ENCODE data around the gene PHYKPL. TPM values are rescaled to one million over a fixed set of nuclear protein-coding genes. Genes with fewer than 3 reads are reported as not detected.

PHYKPL gene
- total and polyA plus RNA-seq, 2 of the 8 experiments (the other 6 are each of a cell fraction or from before 2014, with no cell fraction given): 25.1 to 32.1 TPM

GRCh38 chr5:178204182-178204934 lies 28.2 kb downstream of the PHYKPL start, which contains the start of gene HNRNPAB:
HNRNPAB (plus strand) TSS chr5:178204533; CDS start chr5:178204838, 305 bp downstream.
- H2BK20ac ChIP-seq (ENCODE audit: low read length): no peak within 1 kb of the TSS
- peaks cover 20% of the 10 kb centered on the region for H3K79me1 ChIP-seq (ENCODE audit: low read depth, low read length)
- peak within 1 kb of the TSS; percentile 91 for H2BK5ac ChIP-seq (ENCODE audit: low read depth, low read length)
- H3K27me3 ChIP-seq (replicated peaks in 1 of 4; ENCODE audit: control insufficient read depth in 3 of 4, extremely low read depth in 1 of 4, insufficient read depth in 3 of 4, low read length in 3 of 4): no peaks in the 10 kb centered on the region
- peak within 1 kb of the TSS; percentile 23; the same call in 1 of the 2 replicates for H2AFZ ChIP-seq (ENCODE audit: low read length)
- no peak within 1 kb of the TSS for H2BK120ac ChIP-seq (replicated peaks; ENCODE audit: low read depth, low read length)
- peaks cover 0 to 10% (median 4%) of the 10 kb centered on the region in 4 experiments; a peak in 5 of 7 replicates for H3K4me1 ChIP-seq (replicated peaks in 1 of 4; ENCODE audit: control insufficient read depth in 3 of 4, insufficient read depth in 4 of 4, low read length in 3 of 4)
- peak within 1 kb of the TSS; percentile 91 for H3K4ac ChIP-seq (replicated peaks; ENCODE audit: insufficient read length, low read depth, low read length)
- H3K9me3 ChIP-seq (ENCODE audit: insufficient read depth in 2 of 2, low read depth in 1 of 2, low read length in 1 of 2): no peaks in the 10 kb centered on the region
- peak within 1 kb of the TSS; percentile 94 for H4K91ac ChIP-seq (replicated peaks; ENCODE audit: insufficient read length, low read length)
- H3K18ac ChIP-seq (ENCODE audit: extremely low read depth, low read length): peak within 1 kb of the TSS; percentile 88
- peaks cover 32 to 41% (median 38%) of the 10 kb centered on the region in 4 experiments for H3K36me3 ChIP-seq (ENCODE audit: control insufficient read depth in 2 of 4, insufficient read depth in 4 of 4, low read length in 3 of 4)
- H4K8ac ChIP-seq (ENCODE audit: extremely low read depth, insufficient read depth, low read length): peak within 1 kb of the TSS; percentile 100
- H3K79me2 ChIP-seq (ENCODE audit: control insufficient read depth in 1 of 2, insufficient read depth in 2 of 2, low read length in 2 of 2): peaks cover 27 to 49% of the 10 kb centered on the region in 2 experiments
- no peak within 1 kb of the TSS; the same call in 1 of the 2 replicates for H2BK12ac ChIP-seq (ENCODE audit: low read depth, low read length)
- H2AK5ac ChIP-seq (ENCODE audit: low read depth, low read length): no peak within 1 kb of the TSS
- DNase-seq (ENCODE audit: low read depth in 1 of 2, low spot score in 2 of 2) (peak; percentile 85 to 97), FAIRE-seq (no peak)
- H4K5ac ChIP-seq (ENCODE audit: insufficient read length, low read depth, low read length): peak within 1 kb of the TSS; percentile 96
- WGBS, 2 experiments (ENCODE audit: extremely low coverage in 1 of 2, insufficient coverage in 1 of 2, insufficient read length in 1 of 2, insufficient replicate concordance in 2 of 2, low coverage in 1 of 2, low lambda C conversion rate in 2 of 2, missing lambda C conversion rate in 1 of 2): 2% methylated on average over 69 of the region's 96 CpGs; no CpG with 5 or more reads in 1 of the 2 experiments
- no peak within 1 kb of the TSS for H2BK15ac ChIP-seq (ENCODE audit: low read length)
- peak within 1 kb of the TSS; percentile 95 for H3K27ac ChIP-seq (ENCODE audit: low read depth, low read length)
- peak within 1 kb of the TSS; percentile 55 for H3K14ac ChIP-seq (ENCODE audit: insufficient read length)
- H3K23ac ChIP-seq (ENCODE audit: insufficient read length): no peak within 1 kb of the TSS
- H4K20me1 ChIP-seq (replicated peaks in 1 of 2; ENCODE audit: control insufficient read depth in 1 of 2, insufficient read depth in 2 of 2, low read length in 2 of 2): peaks cover 35 to 38% of the 10 kb centered on the region in 2 experiments
- POLR2A ChIA-PET (ENCODE audit: partially characterized antibody): interaction anchor here (0.6 to 31.3 kb wide), 22 partner anchors 11 to 477 kb away, joined by 3 to 985 read pairs (median 5); partner anchors contain the start of genes GMCL2, NHP2 and PHYKPL
- H3K23me2 ChIP-seq (ENCODE audit: low read depth, low read length): peaks cover 4% of the 10 kb centered on the region
- peak within 1 kb of the TSS; percentile 97 to 99 (median 99) for H3K9ac ChIP-seq (replicated peaks in 1 of 4; ENCODE audit: extremely low read depth in 1 of 4, low read depth in 3 of 4, low read length in 3 of 4)
- peak within 1 kb of the TSS; percentile 97 for H3K56ac ChIP-seq (replicated peaks; ENCODE audit: insufficient read length, low read depth, low read length)
- peak within 1 kb of the TSS; percentile 93 to 100 (median 100) for H3K4me3 ChIP-seq (ENCODE audit: extremely low read depth in 1 of 4, insufficient read depth in 2 of 4, low read depth in 3 of 4, low read length in 4 of 4)
- H3K4me2 ChIP-seq (ENCODE audit: insufficient read depth in 1 of 2, low read depth in 2 of 2, low read length in 2 of 2): peak within 1 kb of the TSS; percentile 84 to 95
- CTCF ChIA-PET (ENCODE audit: partially characterized antibody): interaction anchor here (0.7 to 1.0 kb wide), 3 partner anchors 23 to 129 kb away, joined by 3 to 7 read pairs (median 3); no protein-coding TSS in a partner anchor
- TF ChIP-seq SP2 (IDR thresholded peaks at IDR 0.05; ENCODE audit: low read length): peak; percentile 60
- no peak for TF ChIP-seq ZNF274 (IDR thresholded peaks at IDR 0.05; ENCODE audit: borderline replicate concordance, extremely low read depth, low read length)
- 0 out of 3 replicates have a peak, but pooled peaks of 1 of the 2 experiments have one; percentile 8 for TF ChIP-seq EP300 (IDR thresholded peaks at IDR 0.05; ENCODE audit: borderline replicate concordance in 1 of 2, low read depth in 2 of 2, low read length in 2 of 2)
- peak; percentile 9 for TF ChIP-seq KDM4A (IDR thresholded peaks at IDR 0.05; ENCODE audit: low read depth, low read length, severe bottlenecking)
- peak; percentile 99 for TF ChIP-seq TAF1 (IDR thresholded peaks at IDR 0.05; ENCODE audit: low read depth, low read length)
- no peak for TF ChIP-seq KDM5A (IDR thresholded peaks at IDR 0.05; ENCODE audit: low read length)
- TF ChIP-seq POLR2AphosphoS5 (IDR thresholded peaks at IDR 0.05; ENCODE audit: low read depth, low read length): peak; percentile 100
- peak; percentile 72 to 74; a peak in 3 of 4 replicates for TF ChIP-seq SIN3A (conservative IDR thresholded peaks at IDR 0.05 in 1 of 2, IDR thresholded peaks at IDR 0.05 in 1 of 2; ENCODE audit: low read depth in 1 of 2, low read length in 2 of 2)
- no peak for TF ChIP-seq RNF2 (IDR thresholded peaks at IDR 0.05; ENCODE audit: borderline replicate concordance, low read depth, low read length, missing control alignments, poor library complexity, severe bottlenecking)
- TF ChIP-seq POLR2A (IDR thresholded peaks at IDR 0.05; ENCODE audit: control extremely low read depth in 1 of 2, low read depth in 2 of 2, low read length in 2 of 2): peak; percentile 99 to 100
- TF ChIP-seq CBX8 (IDR thresholded peaks at IDR 0.05; ENCODE audit: borderline replicate concordance, low read depth, low read length): no peak
